ENCODE measurements around the gene EEF2K. TPM values are rescaled to one million over a fixed set of nuclear protein-coding genes. Genes with fewer than 3 reads are reported as not detected.

The EEF2K gene
- total and polyA plus RNA-seq, 9 donors, result 27.8 to 54.7 (median 38.9) TPM

DNA sequence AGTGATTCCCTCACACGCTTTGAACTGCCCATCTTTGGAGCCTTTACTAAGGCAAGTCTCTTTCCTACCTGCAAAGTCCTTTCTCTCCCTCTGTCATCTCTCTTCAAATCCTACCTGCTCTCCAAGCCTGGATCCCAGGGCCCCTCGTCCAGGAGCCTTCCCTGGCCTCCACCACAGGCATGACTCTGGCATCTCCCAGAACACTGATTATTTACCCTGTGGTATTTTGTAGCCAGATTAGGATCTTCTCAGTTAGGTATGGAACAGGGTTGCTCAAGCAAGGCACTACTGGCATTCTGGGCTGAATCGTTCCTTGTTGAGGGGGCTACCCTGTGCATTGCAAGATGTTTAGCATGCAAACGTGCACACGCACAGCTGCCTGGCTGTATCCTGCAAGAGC, 59.3 kb downstream of the EEF2K start:
- peaks cover 72% of the 10 kb centered on the region for H3K36me3 ChIP-seq (ENCODE audit: control insufficient read depth, insufficient read depth, low read length)
- WGBS (ENCODE audit: insufficient coverage), result 74% methylated on average over 2 of the region's 5 CpGs

GRCh38 chr16:22266546-22266945, 60.5 kb downstream of the EEF2K start:
- WGBS (ENCODE audit: insufficient coverage), result 95% methylated on average over 14 of the region's 19 CpGs
- Histone ChIP-seq H3K4me3 (ENCODE audit: low read length) (no peak overlapping the region), H3K4me1 (ENCODE audit: control insufficient read depth, insufficient read depth, low read length) (no peaks in the 10 kb centered on the region), H3K27ac (ENCODE audit: low read length) (no peak overlapping the region), H3K9me3 (replicated peaks; ENCODE audit: control insufficient read depth, low read depth, low read length) (no peaks in the 10 kb centered on the region), H3K27me3 (ENCODE audit: control insufficient read depth, insufficient read depth, low read length) (no peaks in the 10 kb centered on the region), H3K36me3 (ENCODE audit: control insufficient read depth, insufficient read depth, low read length) (peaks cover 72% of the 10 kb centered on the region)
- no peak for DNase-seq

More for the DNA sequence above, 59.3 kb downstream of the EEF2K start:
- Histone ChIP-seq H3K27ac (ENCODE audit: low read length) (no peak overlapping the region), H3K4me3 (ENCODE audit: low read length) (no peak overlapping the region), H3K9me3 (replicated peaks; ENCODE audit: control insufficient read depth, low read depth, low read length) (peaks cover 2% of the 10 kb centered on the region), H3K27me3 (ENCODE audit: control insufficient read depth, insufficient read depth, low read length) (no peaks in the 10 kb centered on the region), H3K4me1 (ENCODE audit: control insufficient read depth, insufficient read depth, low read length) (no peaks in the 10 kb centered on the region)
- no peak for DNase-seq

DNA sequence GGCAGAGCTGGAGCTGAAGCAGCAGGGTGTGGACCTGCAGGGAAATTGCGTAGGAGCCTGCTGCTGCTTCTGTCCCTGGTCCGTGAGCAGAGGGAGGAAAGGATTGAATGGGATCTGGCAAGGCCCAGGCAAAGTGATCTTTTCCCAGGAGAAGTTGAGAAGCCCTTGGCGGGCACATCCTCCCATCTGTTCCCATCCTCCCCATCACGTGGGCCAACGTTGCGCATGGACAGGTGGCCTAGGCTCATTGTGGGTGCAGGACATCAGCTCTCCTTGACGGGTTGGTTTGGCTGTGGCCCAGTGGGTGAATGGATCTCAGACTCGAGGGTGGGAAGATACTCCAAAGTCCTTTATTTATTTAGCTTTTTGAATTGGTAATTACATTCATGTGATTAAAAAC, 61.7 kb downstream of the EEF2K start:
- no peak for DNase-seq
- WGBS (ENCODE audit: insufficient coverage), result 73% methylated on average over 2 of the region's 8 CpGs
- no peak overlapping the region for H3K27ac ChIP-seq (ENCODE audit: low read length)
- H3K9me3 ChIP-seq (replicated peaks; ENCODE audit: control insufficient read depth, low read depth, low read length), result no peaks in the 10 kb centered on the region
- no peaks in the 10 kb centered on the region for H3K4me1 ChIP-seq (ENCODE audit: control insufficient read depth, insufficient read depth, low read length)
- no peaks in the 10 kb centered on the region for H3K27me3 ChIP-seq (ENCODE audit: control insufficient read depth, insufficient read depth, low read length)
- H3K4me3 ChIP-seq (ENCODE audit: low read length), result no peak overlapping the region
- H3K36me3 ChIP-seq (ENCODE audit: control insufficient read depth, insufficient read depth, low read length), result peaks cover 73% of the 10 kb centered on the region

DNA sequence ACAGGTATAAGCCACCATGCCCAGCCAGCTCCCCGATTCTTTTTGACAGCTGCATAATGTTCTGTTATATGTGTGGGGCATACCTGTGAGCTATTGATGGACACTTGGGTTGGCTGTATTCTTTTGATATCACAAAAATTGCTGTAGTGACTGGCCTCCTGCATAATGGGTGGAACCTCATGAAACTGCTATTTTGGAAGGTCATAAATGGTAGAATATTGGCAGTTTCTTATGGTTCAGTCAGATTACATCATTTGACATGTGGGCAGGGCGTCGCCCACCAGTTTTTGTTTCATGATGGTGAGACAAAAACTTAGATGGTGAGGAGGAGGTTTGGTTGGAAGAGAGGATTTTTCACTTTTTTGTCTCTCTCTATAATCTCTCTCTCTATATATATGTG, 64.4 kb downstream of the EEF2K start:
- no peak overlapping the region for H3K27ac ChIP-seq (ENCODE audit: low read length)
- no peaks in the 10 kb centered on the region for H3K9me3 ChIP-seq (replicated peaks; ENCODE audit: control insufficient read depth, low read depth, low read length)
- no peak overlapping the region for H3K4me3 ChIP-seq (ENCODE audit: low read length)
- no peaks in the 10 kb centered on the region for H3K4me1 ChIP-seq (ENCODE audit: control insufficient read depth, insufficient read depth, low read length)
- WGBS (ENCODE audit: insufficient coverage), result no CpG with 5 or more reads among the region's 3 CpGs
- H3K27me3 ChIP-seq (ENCODE audit: control insufficient read depth, insufficient read depth, low read length), result no peaks in the 10 kb centered on the region
- DNase-seq, result no peak
- H3K36me3 ChIP-seq (ENCODE audit: control insufficient read depth, insufficient read depth, low read length), result peaks cover 73% of the 10 kb centered on the region

DNA sequence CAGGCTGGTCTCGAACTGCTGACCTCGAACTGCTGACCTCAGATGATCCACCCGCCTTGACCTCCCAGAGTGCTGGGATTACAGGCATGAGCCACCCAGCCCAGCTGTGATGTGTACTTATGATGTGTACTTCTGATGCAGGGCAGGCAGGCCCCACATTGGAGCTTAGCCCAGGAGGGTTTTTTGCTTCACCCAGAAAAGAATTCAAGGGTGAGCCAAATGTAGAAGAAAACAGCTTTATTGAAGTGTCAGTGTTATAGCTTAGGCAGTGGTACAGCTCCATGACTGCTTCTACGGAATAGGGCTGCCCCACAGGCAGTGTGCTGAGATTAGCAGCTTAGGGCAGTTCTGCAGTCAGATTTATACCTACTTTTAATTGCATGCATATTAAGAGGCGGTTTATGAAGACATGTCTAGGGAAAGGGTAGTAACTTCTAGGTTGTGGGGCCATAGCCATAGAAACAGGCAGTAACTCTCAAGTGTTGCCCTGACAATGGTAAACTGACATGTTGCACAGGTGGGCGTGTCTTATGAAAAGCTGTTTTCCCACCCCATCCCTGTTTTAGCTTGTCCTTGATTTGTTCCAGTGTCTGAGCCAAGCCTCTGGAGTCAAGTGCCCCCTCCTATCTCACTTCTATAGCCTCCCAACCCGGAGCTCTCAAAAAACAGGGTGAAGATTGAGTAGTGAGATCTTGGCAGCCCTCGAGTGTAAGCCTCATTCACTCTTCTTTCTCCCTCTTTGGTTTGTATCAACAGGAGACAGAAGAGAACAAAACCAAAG, 67.0 kb downstream of the EEF2K start:
- H3K27me3 ChIP-seq (ENCODE audit: control insufficient read depth, insufficient read depth, low read length), result no peaks in the 10 kb centered on the region
- no peak overlapping the region for H3K4me3 ChIP-seq (ENCODE audit: low read length)
- no peaks in the 10 kb centered on the region for H3K9me3 ChIP-seq (replicated peaks; ENCODE audit: control insufficient read depth, low read depth, low read length)
- no peak for DNase-seq
- 86% methylated on average over 5 of the region's 8 CpGs for WGBS (ENCODE audit: insufficient coverage)
- peaks cover 72% of the 10 kb centered on the region for H3K36me3 ChIP-seq (ENCODE audit: control insufficient read depth, insufficient read depth, low read length)
- no peaks in the 10 kb centered on the region for H3K4me1 ChIP-seq (ENCODE audit: control insufficient read depth, insufficient read depth, low read length)
- H3K27ac ChIP-seq (ENCODE audit: low read length), result no peak overlapping the region

GRCh38 chr16:22274916-22275315, 68.8 kb downstream of the EEF2K start:
- no peak overlapping the region for H3K4me3 ChIP-seq (ENCODE audit: low read length)
- no peaks in the 10 kb centered on the region for H3K27me3 ChIP-seq (ENCODE audit: control insufficient read depth, insufficient read depth, low read length)
- DNase-seq, result no peak
- no peaks in the 10 kb centered on the region for H3K4me1 ChIP-seq (ENCODE audit: control insufficient read depth, insufficient read depth, low read length)
- H3K36me3 ChIP-seq (ENCODE audit: control insufficient read depth, insufficient read depth, low read length), result peaks cover 83% of the 10 kb centered on the region
- no peak overlapping the region for H3K27ac ChIP-seq (ENCODE audit: low read length)
- WGBS (ENCODE audit: insufficient coverage), result no CpG with 5 or more reads among the region's 1 CpG
- no peaks in the 10 kb centered on the region for H3K9me3 ChIP-seq (replicated peaks; ENCODE audit: control insufficient read depth, low read depth, low read length)

DNA sequence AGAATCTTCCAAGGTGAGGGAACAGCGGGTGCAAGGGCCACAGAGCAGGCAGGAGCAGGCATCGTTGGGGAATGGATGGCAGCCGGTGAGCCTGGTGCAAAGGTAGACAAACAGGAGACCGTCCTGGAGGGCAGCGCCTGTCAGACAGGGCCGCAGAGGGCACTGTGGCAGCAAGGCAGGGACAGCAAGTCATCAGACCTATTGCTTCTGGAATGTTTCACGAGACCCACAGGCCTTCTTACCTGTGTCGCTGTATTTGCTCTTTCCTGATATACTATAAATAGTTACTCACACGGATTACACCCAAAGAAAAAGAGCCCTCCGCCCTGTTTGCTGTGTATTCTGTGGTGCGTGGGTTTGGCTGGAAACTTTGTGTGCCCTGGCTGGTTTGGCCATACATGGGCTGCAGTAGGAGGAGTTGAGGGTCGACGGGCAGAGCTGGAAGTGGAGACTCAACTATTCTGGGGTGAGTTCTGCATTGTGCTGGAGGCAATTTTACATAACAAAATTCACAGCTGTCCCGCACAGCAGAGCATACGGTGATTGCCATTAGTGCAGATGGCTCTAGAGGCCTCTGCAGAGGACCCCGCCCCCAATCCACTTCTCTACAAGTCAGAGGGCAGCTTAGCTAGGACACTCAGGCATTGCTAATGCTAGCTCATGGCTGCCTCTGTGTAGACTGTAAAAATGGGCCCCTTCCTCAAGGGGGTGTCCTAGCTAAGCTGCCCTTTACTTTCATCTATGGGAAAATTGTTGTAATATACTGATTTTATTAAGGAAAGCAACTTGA, 72.6 kb downstream of the EEF2K start:
- Histone ChIP-seq H3K4me3 (ENCODE audit: low read length) (no peak overlapping the region), H3K36me3 (ENCODE audit: control insufficient read depth, insufficient read depth, low read length) (peaks cover 83% of the 10 kb centered on the region), H3K9me3 (replicated peaks; ENCODE audit: control insufficient read depth, low read depth, low read length) (no peaks in the 10 kb centered on the region), H3K4me1 (ENCODE audit: control insufficient read depth, insufficient read depth, low read length) (no peaks in the 10 kb centered on the region), H3K27ac (ENCODE audit: low read length) (no peak overlapping the region), H3K27me3 (ENCODE audit: control insufficient read depth, insufficient read depth, low read length) (no peaks in the 10 kb centered on the region)
- 67% methylated on average over 9 of the region's 16 CpGs for WGBS (ENCODE audit: insufficient coverage)
- no peak for DNase-seq

GRCh38 chr16:22282254-22282892, 76.3 kb downstream of the EEF2K start:
- Histone ChIP-seq H3K4me3 (ENCODE audit: low read length) (no peak overlapping the region), H3K27ac (ENCODE audit: low read length) (no peak overlapping the region), H3K4me1 (ENCODE audit: control insufficient read depth, insufficient read depth, low read length) (no peaks in the 10 kb centered on the region), H3K36me3 (ENCODE audit: control insufficient read depth, insufficient read depth, low read length) (peaks cover 74% of the 10 kb centered on the region), H3K27me3 (ENCODE audit: control insufficient read depth, insufficient read depth, low read length) (no peaks in the 10 kb centered on the region), H3K9me3 (replicated peaks; ENCODE audit: control insufficient read depth, low read depth, low read length) (no peaks in the 10 kb centered on the region)
- no peak for DNase-seq
- 85% methylated on average over 2 of the region's 5 CpGs for WGBS (ENCODE audit: insufficient coverage)

DNA sequence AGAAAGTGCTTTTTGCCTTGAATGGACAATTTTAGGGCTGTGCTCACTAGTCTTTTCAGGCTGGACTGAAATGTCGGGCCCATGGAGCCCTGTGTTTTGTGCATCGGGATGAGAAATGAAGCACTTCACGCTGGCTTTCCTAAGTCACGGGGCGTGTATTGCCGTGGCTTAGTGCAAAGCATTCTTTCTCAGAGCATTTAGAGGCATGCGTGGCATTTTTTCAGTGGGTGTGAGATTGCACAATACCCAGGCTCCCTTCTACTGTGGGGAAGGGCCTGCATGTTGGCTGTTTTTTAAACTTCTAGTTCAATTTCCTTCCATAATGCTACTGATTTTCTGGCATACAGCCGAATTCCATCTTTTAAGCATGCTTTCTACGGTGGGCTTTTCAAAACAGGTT, 78.6 kb downstream of the EEF2K start:
- no peaks in the 10 kb centered on the region for H3K9me3 ChIP-seq (replicated peaks; ENCODE audit: control insufficient read depth, low read depth, low read length)
- 90% methylated on average over 3 of the region's 9 CpGs for WGBS (ENCODE audit: insufficient coverage)
- peaks cover 54% of the 10 kb centered on the region for H3K36me3 ChIP-seq (ENCODE audit: control insufficient read depth, insufficient read depth, low read length)
- no peaks in the 10 kb centered on the region for H3K27me3 ChIP-seq (ENCODE audit: control insufficient read depth, insufficient read depth, low read length)
- no peaks in the 10 kb centered on the region for H3K4me1 ChIP-seq (ENCODE audit: control insufficient read depth, insufficient read depth, low read length)
- no peak overlapping the region for H3K27ac ChIP-seq (ENCODE audit: low read length)
- no peak for DNase-seq
- no peak overlapping the region for H3K4me3 ChIP-seq (ENCODE audit: low read length)

DNA sequence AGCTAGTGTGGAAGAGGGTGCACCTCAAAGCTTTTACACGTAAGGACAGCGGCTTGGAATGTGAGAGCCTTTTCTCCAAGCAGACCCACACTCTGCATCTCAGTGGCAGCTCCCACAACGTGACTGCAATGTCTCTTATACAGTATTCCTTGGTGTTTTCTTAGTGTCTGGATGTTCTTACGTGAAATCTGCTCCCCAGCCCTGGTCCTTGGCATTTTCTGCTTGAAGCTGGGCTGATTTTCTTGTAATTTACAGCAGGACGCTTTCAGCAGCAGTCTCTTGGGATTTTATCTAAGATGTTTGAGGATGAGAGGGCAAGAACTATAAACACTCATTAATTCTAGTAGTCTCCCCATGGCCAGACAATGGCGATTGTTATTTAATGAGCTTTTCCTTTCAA, 79.0 kb downstream of the EEF2K start:
- no peaks in the 10 kb centered on the region for H3K27me3 ChIP-seq (ENCODE audit: control insufficient read depth, insufficient read depth, low read length)
- 100% methylated on average over 1 of the region's 6 CpGs for WGBS (ENCODE audit: insufficient coverage)
- peaks cover 50% of the 10 kb centered on the region for H3K36me3 ChIP-seq (ENCODE audit: control insufficient read depth, insufficient read depth, low read length)
- no peaks in the 10 kb centered on the region for H3K4me1 ChIP-seq (ENCODE audit: control insufficient read depth, insufficient read depth, low read length)
- H3K9me3 ChIP-seq (replicated peaks; ENCODE audit: control insufficient read depth, low read depth, low read length), result no peaks in the 10 kb centered on the region
- no peak overlapping the region for H3K4me3 ChIP-seq (ENCODE audit: low read length)
- H3K27ac ChIP-seq (ENCODE audit: low read length), result no peak overlapping the region
- DNase-seq, result no peak

Data from muscle of leg (tissue), 11 donors.